ENCODE measurements around the gene POC1A. TPM values are rescaled to one million over a fixed set of nuclear protein-coding genes. Genes with fewer than 3 reads are reported as not detected.

Gene POC1A
- total and polyA plus RNA-seq, 10 of the 15 experiments (the other 5 are each of a cell fraction or from before 2014, with no cell fraction given) = 8.5 to 49.8 (median 23.5) TPM

DNA sequence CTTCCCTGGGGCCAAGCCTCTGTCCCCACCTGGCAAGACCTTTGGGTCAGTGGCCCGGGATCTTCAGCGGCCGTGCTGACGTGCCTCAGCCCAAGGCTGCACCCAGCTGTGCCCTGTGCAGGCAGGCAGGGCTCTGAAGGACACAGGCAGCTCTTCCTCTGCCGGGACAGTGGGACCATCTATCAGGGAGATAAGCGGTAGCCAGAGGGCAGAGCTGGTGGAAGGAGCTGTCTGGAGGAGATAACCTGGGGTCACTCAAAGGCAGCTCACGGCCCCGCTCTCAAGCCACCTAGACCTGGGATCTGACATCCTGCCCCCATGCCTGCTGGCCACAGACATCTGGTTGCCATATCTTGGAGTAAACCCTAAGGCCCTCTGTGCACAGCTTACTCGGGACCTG lies 125.2 kb downstream of the POC1A start (continued):
- no peak for TF ChIP-seq ZBTB4 (CRISPR knock-in tag; IDR thresholded peaks at IDR 0.05)
- TF ChIP-seq NR2C1 (IDR thresholded peaks at IDR 0.05) = no peak
- TF ChIP-seq, protein P1, sequence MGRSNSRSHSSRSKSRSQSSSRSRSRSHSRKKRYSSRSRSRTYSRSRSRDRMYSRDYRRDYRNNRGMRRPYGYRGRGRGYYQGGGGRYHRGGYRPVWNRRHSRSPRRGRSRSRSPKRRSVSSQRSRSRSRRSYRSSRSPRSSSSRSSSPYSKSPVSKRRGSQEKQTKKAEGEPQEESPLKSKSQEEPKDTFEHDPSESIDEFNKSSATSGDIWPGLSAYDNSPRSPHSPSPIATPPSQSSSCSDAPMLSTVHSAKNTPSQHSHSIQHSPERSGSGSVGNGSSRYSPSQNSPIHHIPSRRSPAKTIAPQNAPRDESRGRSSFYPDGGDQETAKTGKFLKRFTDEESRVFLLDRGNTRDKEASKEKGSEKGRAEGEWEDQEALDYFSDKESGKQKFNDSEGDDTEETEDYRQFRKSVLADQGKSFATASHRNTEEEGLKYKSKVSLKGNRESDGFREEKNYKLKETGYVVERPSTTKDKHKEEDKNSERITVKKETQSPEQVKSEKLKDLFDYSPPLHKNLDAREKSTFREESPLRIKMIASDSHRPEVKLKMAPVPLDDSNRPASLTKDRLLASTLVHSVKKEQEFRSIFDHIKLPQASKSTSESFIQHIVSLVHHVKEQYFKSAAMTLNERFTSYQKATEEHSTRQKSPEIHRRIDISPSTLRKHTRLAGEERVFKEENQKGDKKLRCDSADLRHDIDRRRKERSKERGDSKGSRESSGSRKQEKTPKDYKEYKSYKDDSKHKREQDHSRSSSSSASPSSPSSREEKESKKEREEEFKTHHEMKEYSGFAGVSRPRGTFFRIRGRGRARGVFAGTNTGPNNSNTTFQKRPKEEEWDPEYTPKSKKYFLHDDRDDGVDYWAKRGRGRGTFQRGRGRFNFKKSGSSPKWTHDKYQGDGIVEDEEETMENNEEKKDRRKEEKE (IDR thresholded peaks at IDR 0.05) = no peak

GRCh38 chr3:52028572-52028971 lies 125.7 kb downstream of the POC1A start:
- ChIA-PET POLR2A (interaction anchor here (1.1 kb wide), 1 partner anchor 24 kb away, joined by 3 read pairs; no protein-coding TSS in a partner anchor), RAD21 (ENCODE audit: unreplicated experiment) (interaction anchor here (1.0 to 1.5 kb wide), 3 partner anchors 25 to 29 kb away, joined by 3 to 8 read pairs (median 4); no protein-coding TSS in a partner anchor), CTCF (interaction anchor here (0.8 to 1.3 kb wide), 2 partner anchors 25 to 26 kb away, joined by 3 read pairs; no protein-coding TSS in a partner anchor)
- TF ChIP-seq BHLHE40 (IDR thresholded peaks at IDR 0.05; ENCODE audit: borderline replicate concordance in 1 of 2, low read depth in 2 of 2, low read length in 1 of 2) = no peak
- TF ChIP-seq BMI1 (IDR thresholded peaks at IDR 0.05; ENCODE audit: borderline replicate concordance) = no peak
- no peak for TF ChIP-seq EED (IDR thresholded peaks at IDR 0.05; ENCODE audit: low read depth)
- TF ChIP-seq CEBPZ (IDR thresholded peaks at IDR 0.05; ENCODE audit: low read depth, low read length) = no peak
- TF ChIP-seq KDM1A (IDR thresholded peaks at IDR 0.05; ENCODE audit: borderline replicate concordance) = no peak
- no peak for TF ChIP-seq CHD1 (IDR thresholded peaks at IDR 0.05; ENCODE audit: low read depth, low read length)
- TF ChIP-seq MTA2 (IDR thresholded peaks at IDR 0.05; ENCODE audit: low read depth) = no peak

More at GRCh38 chr3:52028572-52028971, 125.7 kb downstream of the POC1A start:
- no peak overlapping the region for H2AFZ ChIP-seq (ENCODE audit: control insufficient read depth, low read depth, low read length)
- SMC1A ChIA-PET (ENCODE audit: uncharacterized antibody, unreplicated experiment) = interaction anchor here (0.8 to 1.8 kb wide), 3 partner anchors 8 to 24 kb away, joined by 4 to 6 read pairs (median 4); no protein-coding TSS in a partner anchor
- no peak overlapping the region for H3K9ac ChIP-seq (ENCODE audit: control insufficient read depth, insufficient read depth, low read length)
- no peaks in the 10 kb centered on the region; the same call in 2 of the 3 replicates for H3K9me3 ChIP-seq (replicated peaks; ENCODE audit: control insufficient read depth, insufficient read depth, low read length)
- no peaks in the 10 kb centered on the region for H3K27me3 ChIP-seq (replicated peaks in 1 of 2; ENCODE audit: control insufficient read depth in 2 of 2, insufficient read depth in 2 of 2, low read length in 1 of 2)
- FAIRE-seq (no peak), ATAC-seq (no peak), DNase-seq (ENCODE audit: low read depth, low spot score) (no peak)
- intact Hi-C loops (cut with micrococcal nuclease; ENCODE audit: unreplicated experiment) = no loop called here
- in situ Hi-C loops (cut with MboI) = no loop called here
- H3K79me2 ChIP-seq (ENCODE audit: control insufficient read depth, insufficient read depth, low read length) = no peaks in the 10 kb centered on the region
- H4K20me1 ChIP-seq (ENCODE audit: control insufficient read depth, insufficient read depth) = no peaks in the 10 kb centered on the region
- no TSS peak for BruUV-seq (replicated peaks)
- H3K36me3 ChIP-seq (ENCODE audit: control insufficient read depth in 2 of 2, insufficient read depth in 2 of 2, low read length in 1 of 2) = no peaks in the 10 kb centered on the region
- H3K4me3 ChIP-seq = no peak overlapping the region
- H3K4me2 ChIP-seq (ENCODE audit: control insufficient read depth, insufficient read depth) = no peak overlapping the region
- 68% methylated on average over 12 of the region's 12 CpGs for WGBS (ENCODE audit: insufficient coverage, insufficient replicate concordance, low lambda C conversion rate, missing lambda C conversion rate)
- H3K4me1 ChIP-seq (ENCODE audit: control insufficient read depth, insufficient read depth, low read length) = peaks cover 14% of the 10 kb centered on the region
- H3K27ac ChIP-seq (ENCODE audit: control insufficient read depth, insufficient read depth) = no peak overlapping the region

Data from GM12878 (cell line).